HepG2 (cell line): ENCODE measurements around the gene ZNF765. TPM values are rescaled to one million over a fixed set of nuclear protein-coding genes. Genes with fewer than 3 reads are reported as not detected.

ENCODE experiments used
- ATAC-seq: fragments of 200-7000 bp; cut with Tn5 transposase; 3 replicates; pipeline ENCODE4 v1.9.1; 2020; ENCODE audit warnings: mild to moderate bottlenecking, moderate library complexity
- BruUV-seq: library from RNA; stranded (reverse); fragments of 400-500 nt; replicated peaks from 2 replicates; lab custom pipeline; 2021; lab: Mats Ljungman, UMichigan
- CTCF ChIA-PET: fragments of 300-600 bp; formaldehyde crosslinking; extraction: SDS; loops from one replicate; lab custom pipeline; 2021; ENCODE audit warnings: low total read pairs, inconsistent platforms, low intra/inter-chr PET ratio; lab: Yijun Ruan, JAX
- POLR2A ChIA-PET: fragments of 350-600 bp; sonication (Branson Sonifier 250); formaldehyde crosslinking; loops from one replicate; lab custom pipeline; 2020; ENCODE audit warnings: antibody characterized with exemption, inconsistent platforms; lab: Yijun Ruan, JAX
- DNase-seq: peaks from one replicate; pipeline ENCODE4 v3.0.0-alpha.2; 2015; ENCODE audit warnings: low spot score
- FAIRE-seq: peaks from 3 replicates; lab custom pipeline; 2011; peaks lifted over from hg19 to GRCh38; lab: Jason Lieb, UNC
- H2AFZ ChIP-seq: one replicate; pipeline ENCODE4 v1.6.1; 2011; ENCODE audit warnings: low read length, inconsistent platforms
- H3K27ac ChIP-seq: fragments of 300-600 bp; 3 replicates; pipeline ENCODE4 v1.8.0; 2011; ENCODE audit warnings: mixed run types, mild to moderate bottlenecking, mixed read lengths, low read length, inconsistent platforms; ENCODE audit not compliant: insufficient read depth; ENCODE audit errors: extremely low read length
- H3K27me3 ChIP-seq, 2 experiments: fragments of 200-600 bp in 1 of 2; 2 replicates in 1 of 2; 3 replicates in 1 of 2; pipeline versions ENCODE4 v1.6.0 to v1.8.0; 2011; ENCODE audit warnings: low read length in 2 of 2, mild to moderate bottlenecking in 2 of 2, moderate library complexity in 2 of 2, inconsistent platforms in 1 of 2; ENCODE audit not compliant: insufficient read depth in 2 of 2, control insufficient read depth in 1 of 2
- H3K36me3 ChIP-seq, 2 experiments: fragments of 200-600 bp in 1 of 2; replicated peaks in 1 of 2; 2 replicates in 1 of 2; 3 replicates in 1 of 2; pipeline versions ENCODE4 v1.5.1 to v1.8.0; 2011; ENCODE audit warnings: low read length in 2 of 2, inconsistent platforms in 1 of 2; ENCODE audit not compliant: insufficient read depth in 2 of 2, control insufficient read depth in 1 of 2
- H3K4me1 ChIP-seq: 2 replicates; pipeline ENCODE4 v1.5.1; 2012; ENCODE audit warnings: low read length, inconsistent platforms; ENCODE audit not compliant: insufficient read depth
- H3K4me2 ChIP-seq: 2 replicates; pipeline ENCODE4 v1.6.0; 2011; ENCODE audit warnings: low read depth, low read length, inconsistent platforms
- H3K4me3 ChIP-seq, 3 experiments: fragments of 200-600 bp in 1 of 3; sonication (generic), shearing (Covaris generic) in 1 of 3; replicated peaks in 1 of 3; 2 replicates each; pipeline ENCODE4 v1.5.1; 2011 to 2016; ENCODE audit warnings: low read length in 3 of 3, inconsistent platforms in 2 of 3, low read depth in 2 of 3, mild to moderate bottlenecking in 2 of 3, control low read depth in 1 of 3, mixed read lengths in 1 of 3; ENCODE audit not compliant: insufficient read depth in 1 of 3
- H3K79me2 ChIP-seq: one replicate; pipeline ENCODE4 v1.6.1; 2011; ENCODE audit warnings: low read length, inconsistent platforms; ENCODE audit not compliant: insufficient read depth
- H3K9ac ChIP-seq: 2 replicates; pipeline ENCODE4 v1.6.0; 2011; ENCODE audit warnings: mild to moderate bottlenecking, low read depth, low read length, inconsistent platforms; ENCODE audit not compliant: insufficient read depth
- H3K9me3 ChIP-seq: 2 replicates; pipeline ENCODE4 v1.5.1; 2012; ENCODE audit warnings: mild to moderate bottlenecking, low read length
- H4K20me1 ChIP-seq: 2 replicates; pipeline ENCODE4 v1.6.0; 2011; ENCODE audit warnings: inconsistent platforms, mild to moderate bottlenecking, low read length, moderate library complexity; ENCODE audit not compliant: insufficient read depth
- CBX5 ChIP-seq: sonication (generic); formaldehyde crosslinking; IDR thresholded peaks from 2 replicates; pipeline ENCODE4 v1.4.0; 2020; ENCODE audit warnings: missing genetic modification reagents, borderline replicate concordance
- CREM ChIP-seq, 2 experiments: sonication (generic) in 1 of 2; formaldehyde crosslinking in 1 of 2; IDR thresholded peaks; 2 replicates each; pipeline versions ENCODE4 v1.4.0 to v1.6.1; 2016 to 2020; ENCODE audit warnings: antibody characterized with exemption in 1 of 2, mild to moderate bottlenecking in 1 of 2, missing genetic modification reagents in 1 of 2
- DRAP1 ChIP-seq: IDR thresholded peaks from 2 replicates; pipeline ENCODE4 v1.6.1; 2016; ENCODE audit warnings: missing genetic modification reagents, missing compliant biosample characterization
- KDM1A ChIP-seq: IDR thresholded peaks from 2 replicates; pipeline ENCODE4 v1.6.1; 2016; ENCODE audit warnings: missing compliant biosample characterization
- KLF12 ChIP-seq: sonication (generic); formaldehyde crosslinking; IDR thresholded peaks from 2 replicates; pipeline ENCODE4 v1.4.0; 2020; ENCODE audit warnings: missing genetic modification reagents, borderline replicate concordance
- KMT2B ChIP-seq: IDR thresholded peaks from 2 replicates; pipeline ENCODE4 v1.6.1; 2016; ENCODE audit warnings: missing genetic modification reagents, missing compliant biosample characterization
- MXD1 ChIP-seq: sonication (generic); formaldehyde crosslinking; IDR thresholded peaks from 2 replicates; pipeline ENCODE4 v1.4.0; 2020; ENCODE audit warnings: mild to moderate bottlenecking, missing genetic modification reagents
- MXD3 ChIP-seq: IDR thresholded peaks from 2 replicates; pipeline ENCODE4 v1.6.1; 2016; ENCODE audit warnings: mild to moderate bottlenecking, missing biosample characterization, missing genetic modification reagents
- NFIC ChIP-seq: IDR thresholded peaks from 2 replicates; pipeline ENCODE4 v1.6.1; 2012; ENCODE audit warnings: mild to moderate bottlenecking, low read length, inconsistent platforms
- POLR2G ChIP-seq: fragments of 200-400 bp; formaldehyde crosslinking; IDR thresholded peaks from 2 replicates; pipeline ENCODE4 v1.6.1; 2018; ENCODE audit warnings: mild to moderate bottlenecking, low read depth, low read length, moderate library complexity
- SETDB1 ChIP-seq: sonication (generic); formaldehyde crosslinking; IDR thresholded peaks from 2 replicates; pipeline ENCODE4 v1.5.1; 2020; ENCODE audit warnings: missing genetic modification reagents, mild to moderate bottlenecking, borderline replicate concordance
- SKI ChIP-seq: fragments of 450-650 bp; IDR thresholded peaks from one replicate; pipeline ENCODE4 v1.6.1; 2018; ENCODE audit warnings: mild to moderate bottlenecking; ENCODE audit not compliant: partially characterized antibody
- SRY ChIP-seq: sonication (generic); formaldehyde crosslinking; IDR thresholded peaks from 2 replicates; pipeline ENCODE4 v1.8.0; 2022; ENCODE audit warnings: mild to moderate bottlenecking, missing genetic modification reagents
- WIZ ChIP-seq: sonication (generic); formaldehyde crosslinking; IDR thresholded peaks from 2 replicates; pipeline ENCODE4 v1.5.1; 2020; ENCODE audit warnings: mild to moderate bottlenecking, missing genetic modification reagents
- ZFX ChIP-seq: sonication (generic); formaldehyde crosslinking; IDR thresholded peaks from 2 replicates; pipeline ENCODE4 v1.4.0; 2020; ENCODE audit warnings: mild to moderate bottlenecking, low read depth, missing genetic modification reagents, moderate library complexity
- WGBS: methylation state at CpG from one replicate; pipeline ENCODE4 v1.1.6; 2017; ENCODE audit warnings: low lambda C conversion rate; 5-methylcytosine and 5-hydroxymethylcytosine counted together
- in situ Hi-C: cut with HindIII; loops from 2 replicates; pipeline ENCODE4 v1.10.0; 2017; ENCODE audit warnings: low pct_unique_long_range_greater_than_20kb; ENCODE audit not compliant: extremely low pct_ligation_motif_present
- intact Hi-C: fragments of 100-400 bp; cut with micrococcal nuclease; formaldehyde crosslinking; loops from one replicate; pipeline ENCODE4 v1.10.0; 2022; ENCODE audit not compliant: unreplicated experiment
- polyA plus RNA-seq, 8 experiments: library from polyadenylated mRNA; depleted of rRNA in 3 of 8; stranded (reverse) in 7 of 8; unstranded in 1 of 8; fragments of >200 nt; fragmentation: Illumina TruSeq in 4 of 8; extraction: Trizol in 4 of 8; gene quantifications; 2 replicates each; pipeline versions ENCODE4 v1.2.1 to v1.2.3, GENCODE V29; 2011 to 2016; ENCODE audit warnings: low read depth in 4 of 8, missing spikeins in 1 of 8, mixed read lengths in 1 of 8; ENCODE audit not compliant: insufficient read depth in 1 of 8
- total RNA-seq, 5 experiments: library from RNA; depleted of rRNA; stranded (reverse); fragments of >200 nt; fragmentation: Illumina TruSeq; extraction: Trizol; gene quantifications; 2 replicates each; pipeline ENCODE4 v1.2.3, GENCODE V29; 2016; ENCODE audit warnings: low read depth in 1 of 5
- TF ChIP-seq, protein P1 (sequence below): fragments of 450-650 bp; IDR thresholded peaks from 2 replicates; pipeline ENCODE4 v1.6.1; 2017
- TF ChIP-seq, protein P2 (sequence below): sonication (generic); formaldehyde crosslinking; IDR thresholded peaks from 2 replicates; pipeline ENCODE4 v1.4.0; 2020; ENCODE audit warnings: mild to moderate bottlenecking, missing genetic modification reagents
- TF ChIP-seq, protein P3 (sequence below): sonication (generic); formaldehyde crosslinking; IDR thresholded peaks from 2 replicates; pipeline ENCODE4 v1.4.0; 2020; ENCODE audit warnings: missing genetic modification reagents

ZNF765 gene
- total and polyA plus RNA-seq, 2 of the 13 experiments (the other 11 are each of a cell fraction or from before 2014, with no cell fraction given): 5.0 to 14.5 TPM

- DNase-seq (peak; percentile 24), FAIRE-seq (no peak), ATAC-seq (peak; percentile 76)
- TSS peak; percentile 86 for BruUV-seq
- no peaks in the 10 kb centered on the region for H3K27me3 ChIP-seq
- H3K4me1 ChIP-seq: no peaks in the 10 kb centered on the region
- peak overlapping the region; percentile 67 for H3K9ac ChIP-seq
- POLR2A ChIA-PET: interaction anchor here (0.9 kb wide), 1 partner anchor 29 kb away, joined by 3 read pairs; the partner anchor contains the start of gene ZNF765
- intact Hi-C loops (no loop called here), in situ Hi-C loops (loop anchor here (5.0 kb wide), 1 partner anchor 674 kb away; no protein-coding TSS in a partner anchor)
- peak overlapping the region; percentile 38 for H3K27ac ChIP-seq
- H2AFZ ChIP-seq: no peak overlapping the region
- no peaks in the 10 kb centered on the region for H3K36me3 ChIP-seq
- H3K9me3 ChIP-seq: no peaks in the 10 kb centered on the region
- 18% methylated on average over 23 of the region's 32 CpGs for WGBS
- no peaks in the 10 kb centered on the region for H3K79me2 ChIP-seq
- no peaks in the 10 kb centered on the region for H4K20me1 ChIP-seq
- CTCF ChIA-PET: no interaction called here
- H3K4me3 ChIP-seq: peak overlapping the region; percentile 41 to 63 (median 57); a peak in 5 of 6 replicates
- peak overlapping the region; percentile 60 for H3K4me2 ChIP-seq
- TF ChIP-seq, protein P1, sequence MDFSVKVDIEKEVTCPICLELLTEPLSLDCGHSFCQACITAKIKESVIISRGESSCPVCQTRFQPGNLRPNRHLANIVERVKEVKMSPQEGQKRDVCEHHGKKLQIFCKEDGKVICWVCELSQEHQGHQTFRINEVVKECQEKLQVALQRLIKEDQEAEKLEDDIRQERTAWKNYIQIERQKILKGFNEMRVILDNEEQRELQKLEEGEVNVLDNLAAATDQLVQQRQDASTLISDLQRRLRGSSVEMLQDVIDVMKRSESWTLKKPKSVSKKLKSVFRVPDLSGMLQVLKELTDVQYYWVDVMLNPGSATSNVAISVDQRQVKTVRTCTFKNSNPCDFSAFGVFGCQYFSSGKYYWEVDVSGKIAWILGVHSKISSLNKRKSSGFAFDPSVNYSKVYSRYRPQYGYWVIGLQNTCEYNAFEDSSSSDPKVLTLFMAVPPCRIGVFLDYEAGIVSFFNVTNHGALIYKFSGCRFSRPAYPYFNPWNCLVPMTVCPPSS: no peak
- TF ChIP-seq, protein P2, sequence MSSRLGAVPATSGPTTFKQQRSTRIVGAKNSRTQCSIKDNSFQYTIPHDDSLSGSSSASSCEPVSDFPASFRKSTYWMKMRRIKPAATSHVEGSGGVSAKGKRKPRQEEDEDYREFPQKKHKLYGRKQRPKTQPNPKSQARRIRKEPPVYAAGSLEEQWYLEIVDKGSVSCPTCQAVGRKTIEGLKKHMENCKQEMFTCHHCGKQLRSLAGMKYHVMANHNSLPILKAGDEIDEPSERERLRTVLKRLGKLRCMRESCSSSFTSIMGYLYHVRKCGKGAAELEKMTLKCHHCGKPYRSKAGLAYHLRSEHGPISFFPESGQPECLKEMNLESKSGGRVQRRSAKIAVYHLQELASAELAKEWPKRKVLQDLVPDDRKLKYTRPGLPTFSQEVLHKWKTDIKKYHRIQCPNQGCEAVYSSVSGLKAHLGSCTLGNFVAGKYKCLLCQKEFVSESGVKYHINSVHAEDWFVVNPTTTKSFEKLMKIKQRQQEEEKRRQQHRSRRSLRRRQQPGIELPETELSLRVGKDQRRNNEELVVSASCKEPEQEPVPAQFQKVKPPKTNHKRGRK (CRISPR knock-in tag): no peak
- no peak for TF ChIP-seq MXD3
- TF ChIP-seq CREM (IDR thresholded peaks at IDR 0.05): no peak
- TF ChIP-seq CREM (CRISPR knock-in tag; IDR thresholded peaks at IDR 0.05): no peak
- no peak; the same call in 1 of the 2 replicates for TF ChIP-seq DRAP1 (CRISPR knock-in tag)
- TF ChIP-seq KDM1A: no peak
- TF ChIP-seq, protein P3, sequence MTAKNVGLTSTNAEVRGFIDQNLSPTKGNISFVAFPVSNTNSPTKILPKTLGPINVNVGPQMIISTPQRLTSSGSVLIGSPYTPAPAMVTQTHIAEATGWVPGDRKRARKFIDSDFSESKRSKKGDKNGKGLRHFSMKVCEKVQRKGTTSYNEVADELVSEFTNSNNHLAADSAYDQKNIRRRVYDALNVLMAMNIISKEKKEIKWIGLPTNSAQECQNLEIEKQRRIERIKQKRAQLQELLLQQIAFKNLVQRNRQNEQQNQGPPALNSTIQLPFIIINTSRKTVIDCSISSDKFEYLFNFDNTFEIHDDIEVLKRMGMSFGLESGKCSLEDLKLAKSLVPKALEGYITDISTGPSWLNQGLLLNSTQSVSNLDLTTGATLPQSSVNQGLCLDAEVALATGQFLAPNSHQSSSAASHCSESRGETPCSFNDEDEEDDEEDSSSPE (CRISPR knock-in tag): 0 out of 2 replicates have a peak, but pooled peaks have one; percentile 25
- no peak for TF ChIP-seq SKI
- TF ChIP-seq SRY: no peak
- TF ChIP-seq KMT2B (CRISPR knock-in tag): no peak
- no peak for TF ChIP-seq KLF12 (CRISPR knock-in tag)
- no peak for TF ChIP-seq SETDB1 (CRISPR knock-in tag)
- TF ChIP-seq WIZ (CRISPR knock-in tag): no peak
- peak; percentile 7; the same call in 1 of the 2 replicates for TF ChIP-seq ZFX
- TF ChIP-seq MXD1 (CRISPR knock-in tag): no peak
- no peak for TF ChIP-seq NFIC
- TF ChIP-seq CBX5 (CRISPR knock-in tag): no peak
- TF ChIP-seq POLR2G: no peak
Measured at GRCh38 chr19:53365899-53366493, 29.0 kb upstream of the ZNF765 start.
